Thyroid gland (tissue), 4 donors: ENCODE measurements around the gene TDP2. TPM values are rescaled to one million over a fixed set of nuclear protein-coding genes. Genes with fewer than 3 reads are reported as not detected.

Experiments used
- DNase-seq, 2 donors: peaks; one replicate each; pipeline ENCODE4 v3.0.0-alpha.2; 2019
- H3K27ac ChIP-seq, 3 donors: fragments of 200-600 bp; sonication (generic); 1 replicate in 2 of 3; 2 replicates in 1 of 3; pipeline ENCODE4 v1.5.1; 2016 to 2019; ENCODE audit warnings: mild to moderate bottlenecking in 1 of 3, moderate library complexity in 1 of 3
- H3K27me3 ChIP-seq: fragments of 200-600 bp; sonication (generic); one replicate; pipeline ENCODE4 v1.5.1; 2019
- H3K36me3 ChIP-seq, 2 donors: fragments of 200-600 bp; sonication (generic); one replicate each; pipeline ENCODE4 v1.5.1; 2016 to 2019
- H3K4me1 ChIP-seq, 2 donors: fragments of 200-600 bp; sonication (generic); one replicate each; pipeline ENCODE4 v1.5.1; 2017 to 2019
- H3K4me3 ChIP-seq, 3 donors: fragments of 200-600 bp; sonication (generic); replicated peaks in 1 of 3; 1 replicate in 2 of 3; 2 replicates in 1 of 3; pipeline ENCODE4 v1.5.1; 2016; ENCODE audit warnings: mild to moderate bottlenecking in 1 of 3
- H3K9me3 ChIP-seq: fragments of 200-600 bp; sonication (generic); one replicate; pipeline ENCODE4 v1.5.1; 2017
- POLR2A ChIP-seq, 2 donors: fragments of 450-650 bp; IDR thresholded peaks; one replicate each; pipeline ENCODE4 v1.6.1; 2017; ENCODE audit warnings: antibody characterized with exemption in 2 of 2, mild to moderate bottlenecking in 2 of 2, moderate library complexity in 1 of 2
- WGBS, 2 donors: methylation state at CpG; one replicate each; pipeline ENCODE4 v1.1.5; 2017; 5-methylcytosine and 5-hydroxymethylcytosine counted together
- intact Hi-C: fragments of 100-400 bp; cut with DNase I; formaldehyde crosslinking; loops from one replicate; pipeline ENCODE4 v1.15.1; 2023
- total RNA-seq, 4 donors: library from RNA; depleted of rRNA; stranded (reverse); fragments of >200 nt; gene quantifications; one replicate each; pipeline ENCODE4 v1.2.3, GENCODE V29; 2016
- TF ChIP-seq, protein P1 (sequence below), 6 experiments: fragments of 200-600 bp in 3 of 6; fragments of 450-650 bp in 3 of 6; sonication (generic) in 3 of 6; IDR thresholded peaks; one replicate each; pipeline ENCODE4 v1.5.1; 2016 to 2019; ENCODE audit warnings: antibody characterized with exemption in 6 of 6, mild to moderate bottlenecking in 2 of 6, inconsistent platforms in 1 of 6, moderate library complexity in 1 of 6

Gene TDP2
- total RNA-seq, 4 donors from 2014 or later = 16.8 to 45.6 (median 28.1) TPM

GRCh38 chr6:24694198-24694597 is 27.5 kb upstream of the TDP2 start:
- no peak for TF ChIP-seq POLR2A (IDR thresholded peaks at IDR 0.05)
- TF ChIP-seq, protein P1, sequence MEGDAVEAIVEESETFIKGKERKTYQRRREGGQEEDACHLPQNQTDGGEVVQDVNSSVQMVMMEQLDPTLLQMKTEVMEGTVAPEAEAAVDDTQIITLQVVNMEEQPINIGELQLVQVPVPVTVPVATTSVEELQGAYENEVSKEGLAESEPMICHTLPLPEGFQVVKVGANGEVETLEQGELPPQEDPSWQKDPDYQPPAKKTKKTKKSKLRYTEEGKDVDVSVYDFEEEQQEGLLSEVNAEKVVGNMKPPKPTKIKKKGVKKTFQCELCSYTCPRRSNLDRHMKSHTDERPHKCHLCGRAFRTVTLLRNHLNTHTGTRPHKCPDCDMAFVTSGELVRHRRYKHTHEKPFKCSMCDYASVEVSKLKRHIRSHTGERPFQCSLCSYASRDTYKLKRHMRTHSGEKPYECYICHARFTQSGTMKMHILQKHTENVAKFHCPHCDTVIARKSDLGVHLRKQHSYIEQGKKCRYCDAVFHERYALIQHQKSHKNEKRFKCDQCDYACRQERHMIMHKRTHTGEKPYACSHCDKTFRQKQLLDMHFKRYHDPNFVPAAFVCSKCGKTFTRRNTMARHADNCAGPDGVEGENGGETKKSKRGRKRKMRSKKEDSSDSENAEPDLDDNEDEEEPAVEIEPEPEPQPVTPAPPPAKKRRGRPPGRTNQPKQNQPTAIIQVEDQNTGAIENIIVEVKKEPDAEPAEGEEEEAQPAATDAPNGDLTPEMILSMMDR (IDR thresholded peaks at IDR 0.05) = no peak
- no peak for DNase-seq
- H3K36me3 ChIP-seq = no peaks in the 10 kb centered on the region
- H3K9me3 ChIP-seq = no peaks in the 10 kb centered on the region
- no peaks in the 10 kb centered on the region for H3K4me1 ChIP-seq
- WGBS, 2 donors = 93 to 94% methylated on average over 1 of the region's 1 CpG
- H3K27me3 ChIP-seq = no peaks in the 10 kb centered on the region
- intact Hi-C loops = no loop called here
- H3K27ac ChIP-seq = no peak overlapping the region
- no peak overlapping the region for H3K4me3 ChIP-seq

DNA sequence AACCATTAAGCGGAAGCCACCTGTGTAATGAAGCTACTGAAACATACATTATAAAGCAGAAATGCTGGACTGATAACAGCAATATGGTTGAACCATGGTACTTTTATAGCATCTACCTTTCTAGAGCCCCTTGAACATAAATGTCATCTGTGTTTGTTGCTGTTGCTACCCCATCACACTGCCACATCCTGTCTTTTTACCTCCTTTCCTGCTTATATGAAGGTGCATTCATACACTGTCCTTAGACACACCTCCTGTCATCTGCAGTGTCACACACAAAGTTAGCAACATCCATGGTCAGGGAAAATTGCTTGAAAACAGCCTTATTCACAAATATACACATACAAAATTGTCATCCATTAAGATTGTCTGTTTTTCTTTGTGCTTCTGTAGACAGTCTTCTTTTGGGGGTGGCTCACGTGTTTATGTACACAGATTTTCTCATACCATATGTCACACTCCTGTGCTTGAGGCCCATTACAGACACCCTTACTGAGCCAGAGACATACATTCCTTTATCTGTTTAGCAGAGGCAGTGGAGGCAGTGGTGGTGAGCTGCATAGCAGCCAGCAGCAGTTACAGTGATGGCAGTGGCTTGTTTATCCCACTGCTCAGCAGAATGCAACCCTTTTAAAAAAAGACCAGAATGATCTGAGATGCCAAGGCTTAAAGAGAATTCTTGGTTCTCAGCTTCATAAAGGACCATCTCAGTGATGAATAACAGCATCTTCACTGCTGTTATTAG is 26.3 kb upstream of the TDP2 start:
- 95 to 98% methylated on average over 2 of the region's 2 CpGs for WGBS, 2 donors
- no peak overlapping the region for H3K27ac ChIP-seq
- no peaks in the 10 kb centered on the region for H3K4me1 ChIP-seq
- H3K4me3 ChIP-seq = no peak overlapping the region
- intact Hi-C loops = no loop called here
- H3K9me3 ChIP-seq = no peaks in the 10 kb centered on the region
- H3K27me3 ChIP-seq = no peaks in the 10 kb centered on the region
- DNase-seq = no peak
- TF ChIP-seq POLR2A (IDR thresholded peaks at IDR 0.05) = no peak
- TF ChIP-seq, protein P1 (IDR thresholded peaks at IDR 0.05) = no peak
- H3K36me3 ChIP-seq = peaks cover 0 to 4% of the 10 kb centered on the region in 2 donors

DNA sequence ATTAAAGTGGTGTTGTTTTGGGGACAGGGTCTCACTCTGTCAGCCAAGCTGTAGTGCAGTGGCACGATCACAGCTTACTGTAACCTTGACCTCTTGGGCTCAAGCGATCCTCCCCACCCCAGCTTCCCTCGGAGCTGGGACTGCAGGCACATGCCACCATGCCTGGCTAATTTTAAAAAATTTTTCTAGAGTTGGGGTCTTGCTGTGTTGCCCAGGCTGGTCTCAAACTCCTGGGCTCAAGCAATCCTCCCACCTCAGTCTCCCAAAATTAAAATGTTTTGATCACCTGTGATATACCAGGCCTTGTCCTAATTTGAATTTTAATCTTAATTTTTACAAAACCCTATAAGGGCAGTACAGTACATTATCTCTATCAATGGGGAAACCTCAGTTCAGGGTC is 25.7 kb upstream of the TDP2 start:
- H3K9me3 ChIP-seq = no peaks in the 10 kb centered on the region

GRCh38 chr6:24692003-24692402 is 25.3 kb upstream of the TDP2 start:
- H3K36me3 ChIP-seq = peaks cover 0 to 4% of the 10 kb centered on the region in 2 donors
- intact Hi-C loops = no loop called here
- WGBS, 2 donors = 66 to 70% methylated on average over 4 of the region's 4 CpGs

More for the DNA sequence above, 25.7 kb upstream of the TDP2 start:
- H3K27ac ChIP-seq = no peak overlapping the region
- TF ChIP-seq, protein P1 (IDR thresholded peaks at IDR 0.05) = no peak
- no peak for TF ChIP-seq POLR2A (IDR thresholded peaks at IDR 0.05)
- 75 to 85% methylated on average over 3 of the region's 3 CpGs for WGBS, 2 donors
- no peaks in the 10 kb centered on the region for H3K4me1 ChIP-seq
- no peak overlapping the region for H3K4me3 ChIP-seq
- DNase-seq = no peak
- H3K36me3 ChIP-seq = peaks cover 0 to 4% of the 10 kb centered on the region in 2 donors
- no peaks in the 10 kb centered on the region for H3K27me3 ChIP-seq
- intact Hi-C loops = no loop called here

GRCh38 chr6:24691550-24691949 is 24.9 kb upstream of the TDP2 start:
- Histone ChIP-seq H3K27ac (no peak overlapping the region), H3K4me3 (no peak overlapping the region), H3K4me1 (no peaks in the 10 kb centered on the region), H3K27me3 (no peaks in the 10 kb centered on the region), H3K9me3 (no peaks in the 10 kb centered on the region), H3K36me3 (peaks cover 0 to 4% of the 10 kb centered on the region in 2 donors)
- intact Hi-C loops = no loop called here
- TF ChIP-seq POLR2A (IDR thresholded peaks at IDR 0.05) = no peak
- TF ChIP-seq, protein P1 (IDR thresholded peaks at IDR 0.05) = no peak
- DNase-seq = no peak
- WGBS, 2 donors = 94 to 96% methylated on average over 3 of the region's 3 CpGs

More at GRCh38 chr6:24692003-24692402, 25.3 kb upstream of the TDP2 start:
- DNase-seq = no peak
- Histone ChIP-seq H3K4me3 (no peak overlapping the region), H3K9me3 (no peaks in the 10 kb centered on the region), H3K27ac (no peak overlapping the region), H3K27me3 (no peaks in the 10 kb centered on the region), H3K4me1 (no peaks in the 10 kb centered on the region)
- TF ChIP-seq POLR2A (IDR thresholded peaks at IDR 0.05) = no peak
- TF ChIP-seq, protein P1 (IDR thresholded peaks at IDR 0.05) = no peak
